GM12872 (cell line): ENCODE measurements around the gene INPP5E.

Experiments used
- TF ChIP-seq, protein P1 (sequence below): IDR thresholded peaks from 3 replicates; pipeline ENCODE4 v1.5.1; 2011; ENCODE audit warnings: low read depth, mild to moderate bottlenecking, low read length, moderate library complexity; ENCODE audit not compliant: insufficient read depth

INPP5E gene

GRCh38 chr9:136403538-136403914, 36.1 kb downstream of the INPP5E start:
- TF ChIP-seq, protein P1, sequence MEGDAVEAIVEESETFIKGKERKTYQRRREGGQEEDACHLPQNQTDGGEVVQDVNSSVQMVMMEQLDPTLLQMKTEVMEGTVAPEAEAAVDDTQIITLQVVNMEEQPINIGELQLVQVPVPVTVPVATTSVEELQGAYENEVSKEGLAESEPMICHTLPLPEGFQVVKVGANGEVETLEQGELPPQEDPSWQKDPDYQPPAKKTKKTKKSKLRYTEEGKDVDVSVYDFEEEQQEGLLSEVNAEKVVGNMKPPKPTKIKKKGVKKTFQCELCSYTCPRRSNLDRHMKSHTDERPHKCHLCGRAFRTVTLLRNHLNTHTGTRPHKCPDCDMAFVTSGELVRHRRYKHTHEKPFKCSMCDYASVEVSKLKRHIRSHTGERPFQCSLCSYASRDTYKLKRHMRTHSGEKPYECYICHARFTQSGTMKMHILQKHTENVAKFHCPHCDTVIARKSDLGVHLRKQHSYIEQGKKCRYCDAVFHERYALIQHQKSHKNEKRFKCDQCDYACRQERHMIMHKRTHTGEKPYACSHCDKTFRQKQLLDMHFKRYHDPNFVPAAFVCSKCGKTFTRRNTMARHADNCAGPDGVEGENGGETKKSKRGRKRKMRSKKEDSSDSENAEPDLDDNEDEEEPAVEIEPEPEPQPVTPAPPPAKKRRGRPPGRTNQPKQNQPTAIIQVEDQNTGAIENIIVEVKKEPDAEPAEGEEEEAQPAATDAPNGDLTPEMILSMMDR = no peak

DNA sequence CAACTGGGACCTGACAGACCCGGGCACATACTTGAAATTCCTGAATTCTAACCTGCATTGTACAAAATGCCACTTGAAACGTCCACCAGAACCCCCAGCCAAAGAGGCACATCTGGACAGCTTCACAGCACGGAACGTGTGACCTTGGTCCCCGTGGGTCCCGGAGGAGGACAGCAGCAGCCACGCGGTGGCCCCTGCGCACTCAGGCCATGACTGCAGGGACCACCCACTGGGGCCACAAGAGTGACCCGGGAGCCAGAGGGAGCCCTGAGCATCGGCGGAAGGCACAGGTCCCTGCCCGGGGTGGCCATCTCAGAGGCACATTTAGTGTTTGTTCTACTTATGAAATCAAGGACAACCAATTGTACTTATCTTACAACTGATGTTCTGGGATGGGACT, 37.6 kb downstream of the INPP5E start:
- TF ChIP-seq, protein P1 = no peak

DNA sequence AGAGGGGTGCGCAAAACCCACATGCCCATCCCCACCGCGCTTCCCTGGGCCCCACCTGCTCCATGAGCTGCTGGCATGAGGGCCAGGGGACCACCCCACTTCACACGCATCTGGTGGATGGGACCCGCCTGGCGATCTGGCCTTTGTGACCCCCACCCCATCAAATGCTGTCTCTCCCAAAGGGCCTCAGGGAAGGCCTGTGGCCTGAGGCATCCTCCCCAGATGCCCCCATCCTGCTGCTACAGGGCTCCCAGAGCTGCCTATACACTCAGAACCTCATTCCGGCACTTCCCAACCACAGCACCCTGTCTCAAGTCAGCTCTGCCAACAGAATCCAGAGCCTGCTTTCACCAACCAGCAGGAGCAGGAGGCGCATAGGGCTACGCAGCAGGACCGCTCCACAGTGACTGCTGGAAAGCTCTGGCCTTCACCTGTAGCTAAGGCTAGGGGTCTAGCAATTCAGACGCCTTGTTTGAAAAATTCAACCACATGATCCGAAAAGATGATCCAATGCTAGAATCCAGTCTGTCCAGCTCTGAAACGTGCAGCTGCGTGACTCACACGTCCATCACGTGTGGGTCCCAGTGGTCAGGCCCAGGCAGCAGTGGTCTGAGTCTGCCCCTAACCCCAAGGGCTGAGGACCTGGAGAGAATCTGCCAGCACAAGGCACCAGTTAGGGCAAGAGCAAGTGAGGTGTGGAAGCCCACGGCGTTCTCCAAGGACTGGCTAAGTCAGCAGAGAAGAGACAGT, 38.3 kb downstream of the INPP5E start:
- TF ChIP-seq, protein P1 = no peak

- TF ChIP-seq, protein P1 = peak; percentile 85
These were observed 39.4 kb downstream of the INPP5E start, which contains the start of gene SNAPC4 for GRCh38 chr9:136400038-136400834. TSS of gene SNAPC4 (minus strand) at chr9:136400170. CDS start at chr9:136398428, 1,742 bp downstream.

DNA sequence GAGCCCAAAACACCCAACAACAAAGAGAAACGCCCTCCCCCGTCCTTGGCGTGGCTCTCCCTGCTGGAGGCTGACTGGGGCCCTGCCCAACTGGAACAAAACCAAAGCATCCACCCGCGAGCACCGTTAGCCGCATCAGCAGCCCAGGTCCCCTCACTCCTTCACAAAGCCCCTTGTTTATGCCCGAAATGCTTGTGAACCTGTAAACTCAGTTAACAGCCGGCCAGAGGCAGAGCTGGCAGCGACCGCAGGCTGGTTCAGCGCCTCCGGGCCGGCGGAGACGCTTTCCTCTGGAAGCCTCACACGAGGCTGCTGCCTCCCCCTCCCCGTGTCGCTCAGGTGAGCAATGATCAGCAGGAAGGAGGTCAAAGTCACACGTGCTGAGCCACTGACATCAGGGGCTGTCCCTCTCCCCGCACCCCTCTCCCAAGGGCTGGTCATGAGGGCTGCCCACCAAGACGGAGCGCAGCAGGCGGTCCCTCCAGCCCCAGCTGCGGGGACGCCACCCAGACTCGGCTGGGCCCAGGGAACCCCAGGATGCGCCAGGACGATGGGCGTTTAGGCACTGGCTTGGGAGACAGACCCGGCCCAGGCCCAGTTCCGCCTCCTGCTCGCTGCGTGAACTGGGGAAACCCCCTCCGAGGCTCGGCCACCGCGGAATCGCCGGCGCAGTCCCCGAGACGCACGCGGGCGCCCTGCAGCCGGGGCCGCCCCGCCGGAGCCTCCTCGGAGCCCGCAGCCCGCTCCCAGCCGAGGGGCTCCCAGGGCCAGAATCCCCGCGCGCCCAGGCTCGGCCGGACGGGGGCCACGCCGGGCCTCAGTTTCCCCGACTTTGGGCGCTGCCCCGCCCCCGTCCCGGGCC, 40.2 kb downstream of the INPP5E start:
- TF ChIP-seq, protein P1 = no peak

DNA sequence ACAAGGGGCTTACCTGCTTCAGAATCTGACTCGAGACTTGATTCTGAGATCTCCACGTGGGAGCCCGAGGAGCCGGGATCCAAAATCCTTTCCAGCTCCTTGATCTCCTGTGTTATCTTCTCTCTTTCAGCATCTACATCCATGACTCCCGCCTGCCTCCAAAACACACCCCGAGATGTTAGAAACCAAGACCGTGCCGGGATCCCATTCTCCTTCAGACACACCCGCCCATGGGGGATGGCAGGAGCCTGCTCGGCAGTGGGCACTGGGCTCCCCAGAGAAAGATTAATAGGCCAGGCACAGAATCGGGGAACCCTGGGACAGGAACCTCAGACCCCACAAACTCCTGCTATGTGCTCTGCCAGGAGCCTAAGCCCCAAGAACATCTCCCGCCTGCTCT, 41.4 kb downstream of the INPP5E start:
- TF ChIP-seq, protein P1 = no peak

DNA sequence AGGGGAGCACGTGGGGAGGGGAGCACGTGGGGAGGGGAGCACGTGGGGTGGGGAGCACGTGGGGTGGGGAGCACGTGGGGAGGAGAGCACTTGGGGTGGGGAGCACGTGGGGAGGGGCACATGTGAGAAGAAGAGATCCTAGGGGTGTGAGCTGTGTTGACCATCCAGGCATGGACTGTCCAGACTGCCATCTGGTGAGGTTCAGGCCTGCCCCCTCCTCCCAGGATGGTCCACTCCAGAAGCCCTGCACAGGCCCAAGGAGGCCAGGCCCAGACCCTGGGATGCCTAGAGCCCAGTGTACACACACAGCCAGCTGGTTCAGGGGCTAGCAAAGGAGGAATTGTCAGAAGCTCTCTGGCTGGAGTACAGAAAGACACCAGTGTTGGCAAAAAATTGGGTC, 42.0 kb downstream of the INPP5E start:
- TF ChIP-seq, protein P1 = no peak
